ENCODE data around the gene GLG1.

DNA sequence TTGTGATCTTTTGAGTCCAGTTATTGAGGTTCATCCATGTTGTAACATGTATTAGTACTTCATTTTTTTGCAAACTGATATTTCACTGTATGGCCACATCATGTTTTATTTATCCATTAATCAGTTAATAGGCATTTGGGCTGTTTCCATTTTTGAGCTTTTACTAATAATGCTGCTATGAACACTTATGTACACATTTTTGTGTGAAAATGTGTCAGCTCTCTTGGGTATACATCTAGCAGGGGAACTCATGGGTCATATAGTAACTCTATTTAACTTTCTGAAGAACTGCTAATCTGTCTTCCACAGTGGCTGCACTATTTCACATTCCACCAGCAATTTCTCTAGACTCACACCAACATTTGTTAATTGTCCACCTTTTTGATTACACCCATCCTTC is 82.0 kb downstream of the GLG1 start:
- TF ChIP-seq, protein P1, sequence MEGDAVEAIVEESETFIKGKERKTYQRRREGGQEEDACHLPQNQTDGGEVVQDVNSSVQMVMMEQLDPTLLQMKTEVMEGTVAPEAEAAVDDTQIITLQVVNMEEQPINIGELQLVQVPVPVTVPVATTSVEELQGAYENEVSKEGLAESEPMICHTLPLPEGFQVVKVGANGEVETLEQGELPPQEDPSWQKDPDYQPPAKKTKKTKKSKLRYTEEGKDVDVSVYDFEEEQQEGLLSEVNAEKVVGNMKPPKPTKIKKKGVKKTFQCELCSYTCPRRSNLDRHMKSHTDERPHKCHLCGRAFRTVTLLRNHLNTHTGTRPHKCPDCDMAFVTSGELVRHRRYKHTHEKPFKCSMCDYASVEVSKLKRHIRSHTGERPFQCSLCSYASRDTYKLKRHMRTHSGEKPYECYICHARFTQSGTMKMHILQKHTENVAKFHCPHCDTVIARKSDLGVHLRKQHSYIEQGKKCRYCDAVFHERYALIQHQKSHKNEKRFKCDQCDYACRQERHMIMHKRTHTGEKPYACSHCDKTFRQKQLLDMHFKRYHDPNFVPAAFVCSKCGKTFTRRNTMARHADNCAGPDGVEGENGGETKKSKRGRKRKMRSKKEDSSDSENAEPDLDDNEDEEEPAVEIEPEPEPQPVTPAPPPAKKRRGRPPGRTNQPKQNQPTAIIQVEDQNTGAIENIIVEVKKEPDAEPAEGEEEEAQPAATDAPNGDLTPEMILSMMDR (IDR thresholded peaks at IDR 0.05) = no peak
- no peak for TF ChIP-seq POLR2A (IDR thresholded peaks at IDR 0.05)
- TF ChIP-seq POLR2AphosphoS5 (IDR thresholded peaks at IDR 0.05) = no peak

Data from breast epithelium (tissue), 3 donors.